SK-N-SH treated with all-trans-retinoic acid at 6 μM for 48 hours (cell line): ENCODE measurements around the gene CUEDC1.

Experiments
- ARNTL ChIP-seq: fragments of 450-650 bp; formaldehyde crosslinking; IDR thresholded peaks from 2 replicates; pipeline ENCODE4 v1.5.0; 2020; ENCODE audit warnings: low read depth, mild to moderate bottlenecking, moderate library complexity, borderline replicate concordance
- GLIS3 ChIP-seq: fragments of 250-450 bp; sonication (Bioruptor Pico); IDR thresholded peaks from 2 replicates; pipeline ENCODE4 v1.5.0; 2020; ENCODE audit warnings: mild to moderate bottlenecking, moderate library complexity
- TF ChIP-seq, protein P1 (sequence below): fragments of 250-450 bp; sonication (Bioruptor Pico); IDR thresholded peaks from 2 replicates; pipeline ENCODE4 v1.8.0; 2020; ENCODE audit warnings: mild to moderate bottlenecking, moderate library complexity, borderline replicate concordance

DNA sequence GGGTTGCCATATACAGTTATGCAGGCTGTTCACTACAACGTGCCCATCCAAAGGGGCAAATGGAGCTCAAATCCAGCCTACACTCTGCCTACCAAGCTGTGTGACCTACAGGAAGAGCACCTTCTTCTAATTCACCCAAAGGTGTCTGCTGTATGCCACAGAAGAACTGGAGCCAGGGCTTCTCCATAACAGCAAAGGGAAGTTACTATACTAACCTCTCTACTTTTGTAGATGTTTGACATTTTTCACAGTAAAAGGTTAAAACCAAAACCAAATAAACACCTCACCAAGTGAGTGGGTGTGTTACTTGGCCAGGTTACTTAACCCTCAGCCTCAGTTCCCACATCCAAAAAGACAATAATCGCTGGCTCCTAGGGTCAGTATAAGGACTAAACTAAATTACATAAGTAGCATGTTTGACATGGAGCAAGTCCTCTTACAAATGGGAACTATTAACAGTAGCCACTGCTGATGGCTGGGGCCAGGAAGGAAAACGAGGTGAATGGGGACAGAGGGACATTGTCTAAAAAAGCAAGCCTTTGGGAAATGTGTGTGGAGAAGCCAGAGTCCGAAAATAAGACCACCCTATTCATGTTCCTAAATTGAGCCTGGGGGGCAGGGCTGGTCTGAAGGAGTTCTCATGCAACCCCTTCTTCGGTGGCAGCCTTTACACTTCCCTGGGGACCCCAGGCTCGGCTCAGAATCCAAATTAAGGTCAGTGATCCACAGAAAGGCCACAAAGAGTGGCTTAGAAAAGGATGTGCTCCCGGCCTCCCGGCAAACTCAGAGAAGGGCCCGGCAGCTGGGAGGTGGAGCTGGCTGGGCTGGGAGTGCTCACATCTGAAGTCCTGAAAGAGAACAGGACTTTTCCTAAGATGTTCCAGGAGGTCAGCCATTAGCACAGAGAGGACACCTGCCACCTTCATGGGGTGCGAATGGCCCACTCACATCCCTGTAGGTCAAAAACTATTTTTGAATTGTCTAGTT, 13.5 kb downstream of the CUEDC1 start:
- TF ChIP-seq, protein P1, sequence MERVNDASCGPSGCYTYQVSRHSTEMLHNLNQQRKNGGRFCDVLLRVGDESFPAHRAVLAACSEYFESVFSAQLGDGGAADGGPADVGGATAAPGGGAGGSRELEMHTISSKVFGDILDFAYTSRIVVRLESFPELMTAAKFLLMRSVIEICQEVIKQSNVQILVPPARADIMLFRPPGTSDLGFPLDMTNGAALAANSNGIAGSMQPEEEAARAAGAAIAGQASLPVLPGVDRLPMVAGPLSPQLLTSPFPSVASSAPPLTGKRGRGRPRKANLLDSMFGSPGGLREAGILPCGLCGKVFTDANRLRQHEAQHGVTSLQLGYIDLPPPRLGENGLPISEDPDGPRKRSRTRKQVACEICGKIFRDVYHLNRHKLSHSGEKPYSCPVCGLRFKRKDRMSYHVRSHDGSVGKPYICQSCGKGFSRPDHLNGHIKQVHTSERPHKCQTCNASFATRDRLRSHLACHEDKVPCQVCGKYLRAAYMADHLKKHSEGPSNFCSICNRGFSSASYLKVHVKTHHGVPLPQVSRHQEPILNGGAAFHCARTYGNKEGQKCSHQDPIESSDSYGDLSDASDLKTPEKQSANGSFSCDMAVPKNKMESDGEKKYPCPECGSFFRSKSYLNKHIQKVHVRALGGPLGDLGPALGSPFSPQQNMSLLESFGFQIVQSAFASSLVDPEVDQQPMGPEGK (CRISPR knock-in tag): no peak
- TF ChIP-seq ARNTL (CRISPR knock-in tag) (no peak), GLIS3 (no peak)
